Measurements from ENCODE around the gene PLA2G7.

PLA2G7 gene

DNA sequence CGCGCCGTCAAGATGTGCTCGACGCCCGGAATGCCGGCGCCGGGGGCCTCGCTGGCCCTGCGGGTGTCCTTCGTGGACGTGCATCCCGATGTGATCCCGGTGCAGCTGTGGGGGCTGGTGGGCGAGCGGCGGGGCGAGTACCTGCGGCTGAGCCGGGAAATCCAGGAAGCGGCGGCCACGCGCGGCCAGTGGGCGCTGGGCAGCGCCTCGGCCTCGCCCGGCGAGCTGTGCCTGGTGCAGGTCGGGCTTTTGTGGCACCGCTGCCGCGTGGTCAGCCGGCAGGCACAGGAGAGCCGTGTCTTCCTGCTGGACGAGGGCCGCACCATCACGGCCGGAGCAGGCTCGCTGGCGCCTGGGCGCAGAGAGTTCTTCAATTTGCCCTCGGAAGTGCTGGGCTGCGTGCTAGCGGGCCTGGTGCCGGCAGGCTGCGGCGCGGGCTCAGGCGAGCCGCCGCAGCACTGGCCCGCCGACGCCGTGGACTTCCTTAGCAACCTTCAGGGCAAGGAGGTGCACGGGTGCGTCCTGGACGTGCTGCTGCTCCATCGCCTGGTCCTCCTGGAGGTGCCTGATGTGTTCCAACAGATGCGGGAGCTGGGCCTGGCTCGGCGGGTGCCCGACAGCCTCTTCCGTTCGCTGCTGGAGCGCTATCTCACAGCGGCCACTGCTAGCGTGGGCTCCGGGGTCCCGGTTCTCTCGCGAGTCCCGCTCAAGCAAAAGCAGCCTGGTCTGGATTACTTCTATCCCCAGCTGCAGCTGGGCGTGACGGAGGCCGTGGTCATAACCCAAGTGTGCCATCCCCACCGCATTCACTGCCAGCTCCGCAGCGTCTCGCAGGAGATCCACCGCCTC lies 46.8 kb downstream of the PLA2G7 start:
- DNase-seq: no peak

DNA sequence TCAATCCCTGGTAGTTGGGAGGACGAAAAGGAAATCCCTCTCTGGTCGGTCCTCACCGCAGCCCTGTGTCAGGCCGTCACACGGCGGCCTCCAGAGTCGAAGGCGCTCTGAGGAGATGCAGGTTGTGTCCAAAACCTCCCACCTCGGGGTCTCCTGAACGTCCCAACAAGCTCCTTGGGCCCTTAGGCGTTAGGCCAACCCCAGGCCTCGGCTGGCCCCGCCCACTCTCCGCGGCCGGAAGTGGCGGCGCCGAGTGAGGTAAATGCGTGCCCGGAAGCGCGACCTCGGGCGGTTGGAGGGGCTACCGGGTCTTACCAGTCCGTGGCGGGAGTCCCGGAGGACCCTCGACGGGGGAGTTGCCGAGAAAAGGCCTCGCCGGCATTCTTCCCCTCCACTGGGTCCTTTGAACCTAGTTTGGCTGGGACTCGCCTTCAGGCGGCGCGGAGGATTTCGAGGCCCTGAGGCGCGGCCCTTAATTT lies 47.5 kb downstream of the PLA2G7 start, which contains the start of gene TDRD6:
TSS of gene TDRD6 (plus strand) at position 267 of the 479 bp plus-strand sequence. CDS start 244 bp downstream, outside the sequence.
- no peak for DNase-seq

DNA sequence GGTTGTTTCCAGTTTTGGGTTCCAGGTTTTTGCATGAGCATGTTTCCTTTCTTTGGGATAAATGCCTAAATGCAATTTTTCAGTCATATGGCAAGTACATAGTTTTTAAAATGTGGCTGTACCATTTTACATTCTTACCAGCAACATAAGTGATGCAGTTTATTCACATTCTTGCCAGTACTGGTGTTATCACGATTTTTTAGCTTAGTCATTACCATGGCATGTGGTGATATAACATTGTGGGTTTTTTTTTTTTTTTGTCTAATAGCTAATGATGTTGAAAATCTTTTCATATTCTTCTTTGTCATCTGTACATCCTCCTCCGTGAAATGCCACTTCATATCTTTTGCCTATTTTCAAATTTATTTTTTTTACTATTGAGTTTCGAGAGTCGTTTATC lies 50.4 kb downstream of the PLA2G7 start:
- no peak for DNase-seq

DNA sequence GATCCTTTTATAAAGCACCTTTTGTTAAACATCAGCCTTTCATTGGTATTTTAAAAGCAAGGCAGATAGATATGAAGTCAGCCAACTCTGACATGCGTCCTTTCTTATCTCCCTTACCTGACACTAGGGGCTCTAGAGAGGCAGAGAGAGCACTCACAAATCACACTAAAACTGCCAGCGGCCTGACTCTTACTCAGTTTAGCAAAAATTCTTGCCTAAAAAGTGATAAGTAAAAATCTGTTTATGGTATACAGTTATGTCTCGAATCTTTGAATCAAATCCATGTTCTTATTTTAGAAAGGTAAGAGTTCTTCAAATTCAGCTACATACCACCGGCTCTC lies 57.9 kb downstream of the PLA2G7 start:
- DNase-seq: peak; percentile 12

DNA sequence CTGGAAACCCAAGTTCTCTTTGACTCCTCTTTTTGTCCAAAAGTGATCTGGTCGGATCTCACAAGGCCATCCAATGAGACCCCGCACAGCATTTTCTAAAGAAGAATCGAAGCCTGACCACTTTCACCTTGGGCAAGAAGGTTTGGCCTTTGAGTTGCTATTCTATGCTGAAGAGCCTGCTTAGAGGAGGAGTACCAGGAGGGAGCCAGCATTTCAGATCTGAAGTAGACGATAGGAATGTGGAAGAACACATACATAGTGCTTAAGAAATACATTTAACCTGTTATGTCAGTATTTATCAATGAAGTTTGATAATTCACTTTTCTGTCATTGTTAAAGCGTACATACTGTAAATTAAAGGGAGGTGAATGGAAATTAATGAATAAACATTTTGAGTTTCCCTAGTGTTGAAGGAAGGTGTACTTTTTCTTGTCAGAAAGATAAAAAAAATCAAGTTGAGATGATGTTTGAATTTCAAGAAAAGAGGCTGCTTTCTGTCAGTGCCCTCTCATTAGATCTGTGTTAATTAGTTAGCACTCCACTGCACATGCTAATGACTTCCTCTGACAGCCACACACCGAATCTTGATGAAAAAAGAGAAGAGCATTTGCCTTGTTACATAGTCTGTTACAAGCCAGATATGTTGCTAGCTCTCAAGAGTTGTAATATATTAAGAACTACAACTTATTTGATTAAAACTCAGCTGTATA lies 58.4 kb downstream of the PLA2G7 start:
- no peak for DNase-seq

DNA sequence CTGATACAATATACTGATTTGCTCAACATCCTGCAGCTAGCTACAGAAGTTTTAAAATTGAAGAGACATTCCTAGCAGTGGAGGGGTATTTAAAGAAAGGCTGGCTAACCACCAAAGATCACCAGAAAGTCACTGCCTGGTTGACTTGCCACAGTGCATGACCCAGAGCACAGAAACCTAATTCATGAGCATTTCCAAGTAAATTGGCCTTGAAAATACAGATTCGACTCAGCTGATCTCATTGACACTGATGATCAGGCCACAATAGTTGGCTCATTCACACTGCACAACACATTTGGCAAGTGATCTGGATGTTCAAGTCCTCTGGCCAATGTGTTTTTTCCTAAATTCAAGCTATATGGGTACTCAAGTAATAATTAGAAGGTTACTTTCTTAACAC lies 60.8 kb downstream of the PLA2G7 start:
- DNase-seq: no peak

DNA sequence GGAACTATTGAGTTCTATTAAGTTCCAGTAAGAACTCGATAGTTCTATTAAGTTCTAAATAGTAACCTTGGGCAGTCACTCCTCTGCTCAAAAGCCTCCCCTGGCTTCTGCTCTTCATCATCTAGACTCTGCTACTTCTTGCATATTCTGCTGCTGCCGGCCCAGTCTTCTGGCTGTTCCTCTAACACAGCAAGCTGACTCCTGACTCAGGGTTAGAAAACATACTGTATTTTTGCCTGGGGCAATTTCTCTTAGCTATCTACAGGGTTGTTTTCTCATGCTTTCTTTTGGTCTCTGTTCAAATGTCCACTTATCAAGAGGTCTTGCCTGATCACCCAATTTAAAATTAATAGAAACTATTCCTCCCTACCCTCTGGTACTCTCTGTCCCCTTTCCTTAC lies 67.8 kb downstream of the PLA2G7 start:
- DNase-seq: no peak

DNA sequence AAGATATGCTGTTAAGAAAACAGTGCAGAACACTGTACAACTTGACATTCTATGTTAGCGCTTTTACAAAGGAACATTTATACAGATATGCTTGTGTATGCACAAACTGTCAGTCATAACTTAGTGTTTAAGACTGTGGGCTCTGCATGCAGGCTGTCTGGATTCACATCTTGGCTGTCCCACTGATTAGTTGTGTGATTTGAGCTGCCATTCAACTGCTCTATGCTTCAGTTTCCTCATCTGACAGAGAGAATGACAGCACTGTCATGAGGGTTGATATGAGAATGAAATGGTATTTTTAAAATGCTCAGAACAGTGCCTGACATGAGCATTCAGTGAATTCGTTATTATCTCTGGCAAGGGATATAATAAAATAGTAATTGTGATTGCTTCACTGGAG lies 73.7 kb downstream of the PLA2G7 start:
- no peak for DNase-seq

DNA sequence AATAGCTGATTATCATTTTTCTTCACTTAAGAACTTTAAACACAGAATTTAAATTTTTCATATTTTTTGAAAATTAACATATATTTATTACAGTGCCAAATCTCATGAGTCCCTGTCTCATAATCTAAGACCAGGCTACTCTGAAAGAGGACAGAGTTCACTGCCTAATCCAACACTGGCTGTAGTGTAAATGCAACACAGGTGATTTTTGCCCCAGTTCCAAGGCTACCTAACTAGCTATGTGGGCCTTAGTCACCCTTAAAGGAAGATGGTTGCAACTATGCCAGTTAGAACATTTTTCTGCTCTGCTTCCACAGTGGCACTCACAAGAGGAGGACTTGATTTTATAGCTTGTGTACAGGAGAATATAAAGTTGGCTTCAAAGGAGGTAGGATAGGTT lies 77.5 kb downstream of the PLA2G7 start:
- no peak for DNase-seq

DNA sequence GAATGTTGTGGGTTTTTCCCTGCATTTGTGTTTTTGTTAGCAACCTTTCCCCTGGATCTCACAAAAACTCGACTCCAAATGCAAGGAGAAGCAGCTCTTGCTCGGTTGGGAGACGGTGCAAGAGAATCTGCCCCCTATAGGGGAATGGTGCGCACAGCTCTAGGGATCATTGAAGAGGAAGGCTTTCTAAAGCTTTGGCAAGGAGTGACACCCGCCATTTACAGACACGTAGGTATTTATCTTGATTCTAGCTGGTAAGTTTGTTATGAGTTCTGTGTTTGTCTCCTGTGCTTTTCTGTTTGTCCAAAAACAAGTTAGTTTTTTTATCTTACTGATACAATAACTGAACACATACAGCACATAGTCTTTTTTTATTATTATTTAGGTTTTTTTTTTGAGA lies 79.4 kb downstream of the PLA2G7 start:
- DNase-seq: no peak

All from NCI-H1105 treated with DMSO at 0.1 percent for 48 hours (cell line).